Body of pancreas (tissue), 4 donors: ENCODE data around the gene SLC16A1.

Source experiments
- POLR2A ChIP-seq, 3 donors: fragments of 450-650 bp; IDR thresholded peaks; one replicate each; pipeline ENCODE4 v1.6.1; 2016; ENCODE audit warnings: antibody characterized with exemption in 3 of 3, mild to moderate bottlenecking in 2 of 3
- TF ChIP-seq, protein P1 (sequence below), 7 experiments: fragments of 450-650 bp in 4 of 7; fragments of 200-600 bp in 3 of 7; sonication (generic) in 3 of 7; IDR thresholded peaks; one replicate each; pipeline ENCODE4 v1.5.1; 2016 to 2019; ENCODE audit warnings: antibody characterized with exemption in 7 of 7

DNA sequence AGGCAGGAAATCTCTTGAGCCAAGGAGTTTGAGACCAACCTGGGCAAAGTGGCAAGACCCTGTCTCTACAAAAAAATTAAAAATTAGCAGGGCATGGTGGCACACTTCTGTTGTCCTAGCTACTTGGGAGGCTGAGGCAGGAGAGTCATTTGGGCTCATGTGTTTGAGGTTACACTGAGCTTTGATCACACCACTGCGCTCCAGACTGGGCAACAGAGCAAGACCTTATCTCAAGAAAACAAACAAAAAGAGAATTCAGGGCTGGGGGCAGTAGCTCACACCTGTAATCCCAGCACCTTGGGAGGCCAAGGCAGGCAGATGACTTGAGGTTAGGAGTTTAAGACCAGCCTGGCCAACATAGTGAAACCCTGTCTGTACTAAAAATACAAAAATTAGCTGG, 17.8 kb upstream of the SLC16A1 start:
- no peak for TF ChIP-seq POLR2A (IDR thresholded peaks at IDR 0.05)
- TF ChIP-seq, protein P1, sequence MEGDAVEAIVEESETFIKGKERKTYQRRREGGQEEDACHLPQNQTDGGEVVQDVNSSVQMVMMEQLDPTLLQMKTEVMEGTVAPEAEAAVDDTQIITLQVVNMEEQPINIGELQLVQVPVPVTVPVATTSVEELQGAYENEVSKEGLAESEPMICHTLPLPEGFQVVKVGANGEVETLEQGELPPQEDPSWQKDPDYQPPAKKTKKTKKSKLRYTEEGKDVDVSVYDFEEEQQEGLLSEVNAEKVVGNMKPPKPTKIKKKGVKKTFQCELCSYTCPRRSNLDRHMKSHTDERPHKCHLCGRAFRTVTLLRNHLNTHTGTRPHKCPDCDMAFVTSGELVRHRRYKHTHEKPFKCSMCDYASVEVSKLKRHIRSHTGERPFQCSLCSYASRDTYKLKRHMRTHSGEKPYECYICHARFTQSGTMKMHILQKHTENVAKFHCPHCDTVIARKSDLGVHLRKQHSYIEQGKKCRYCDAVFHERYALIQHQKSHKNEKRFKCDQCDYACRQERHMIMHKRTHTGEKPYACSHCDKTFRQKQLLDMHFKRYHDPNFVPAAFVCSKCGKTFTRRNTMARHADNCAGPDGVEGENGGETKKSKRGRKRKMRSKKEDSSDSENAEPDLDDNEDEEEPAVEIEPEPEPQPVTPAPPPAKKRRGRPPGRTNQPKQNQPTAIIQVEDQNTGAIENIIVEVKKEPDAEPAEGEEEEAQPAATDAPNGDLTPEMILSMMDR (IDR thresholded peaks at IDR 0.05), result no peak
